Measurements from ENCODE around the gene BRCC3. TPM values are rescaled to one million over a fixed set of nuclear protein-coding genes. Genes with fewer than 3 reads are reported as not detected.
"Not testable (repeated sequence)": the region's sequence is repeated elsewhere in the genome, so short reads cannot be mapped to it uniquely, and the experiment has no call there.

The BRCC3 gene
- total RNA-seq, 2 donors from 2014 or later, result 11.8 to 13.4 TPM

GRCh38 chrX:155127465-155127864 is 56.2 kb downstream of the BRCC3 start:
- ATAC-seq (no peak), DNase-seq (no peak)
- intact Hi-C loops (cut with DNase I), result no loop called here

- DNase-seq (no peak), ATAC-seq (peak in 1 of 2 donors; percentile 79)
- intact Hi-C loops (cut with DNase I), result no loop called here
These were observed 56.6 kb downstream of the BRCC3 start for GRCh38 chrX:155127940-155128339.

GRCh38 chrX:155132110-155132509 is 60.8 kb downstream of the BRCC3 start:
- no peak for DNase-seq
- ATAC-seq, result no peak
- intact Hi-C loops (cut with DNase I), result no loop called here

- no peak for ATAC-seq
- intact Hi-C loops (cut with DNase I), result no loop called here
- DNase-seq, result no peak
These were observed 62.9 kb downstream of the BRCC3 start for GRCh38 chrX:155134255-155134654.

- intact Hi-C loops (cut with DNase I), result no loop called here
- no peak for ATAC-seq
- no peak for DNase-seq
These were observed 72.7 kb downstream of the BRCC3 start for GRCh38 chrX:155143959-155144548.

- ATAC-seq (no peak), DNase-seq (no peak)
- intact Hi-C loops (cut with DNase I), result no loop called here
These were observed 73.6 kb downstream of the BRCC3 start for GRCh38 chrX:155144926-155145325.

GRCh38 chrX:155147612-155148011 is 76.3 kb downstream of the BRCC3 start:
- intact Hi-C loops (cut with DNase I); DNase-seq: not testable (repeated sequence)
- ATAC-seq, result peak; percentile 84 to 86

- DNase-seq; intact Hi-C loops (cut with DNase I): not testable (repeated sequence)
- peak in 1 of 2 donors; percentile 27 for ATAC-seq
These were observed 76.9 kb downstream of the BRCC3 start for GRCh38 chrX:155148166-155148565.

GRCh38 chrX:155148724-155149537 is 77.6 kb downstream of the BRCC3 start:
- DNase-seq (no peak), ATAC-seq (peak in 1 of 2 donors; percentile 35)
- intact Hi-C loops (cut with DNase I), result no loop called here

GRCh38 chrX:155169881-155170280 is 98.6 kb downstream of the BRCC3 start:
- no peak for ATAC-seq
- intact Hi-C loops (cut with DNase I), result no loop called here

More at GRCh38 chrX:155169881-155170280, 98.6 kb downstream of the BRCC3 start:
- no peak for DNase-seq

Other genes with a start within 250 kb of the BRCC3 start
- gene SMIM9, start 236.8 kb upstream of the BRCC3 start, total RNA-seq, result not detected
- 10 to 100 TPM; 22.0 to 27.8 TPM for gene F8A1, start 185.2 kb upstream of the BRCC3 start, total RNA-seq
- gene F8, start 48.8 kb upstream of the BRCC3 start, total RNA-seq, result 10 to 100 TPM; 45.7 to 53.6 TPM
- gene FUNDC2, start 44.7 kb upstream of the BRCC3 start, total RNA-seq, result 100 to 1,000 TPM; 268 to 283 TPM
- gene CMC4, start 372 bp upstream of the BRCC3 start, total RNA-seq, result 10 to 100 TPM; 18.4 to 19.4 TPM
- gene MTCP1, start 372 bp upstream of the BRCC3 start, total RNA-seq, result 10 to 100 TPM; 51.5 to 53.6 TPM
- 10 to 100 TPM; 59.2 to 60.2 TPM for gene VBP1, start 145.0 kb downstream of the BRCC3 start, total RNA-seq
- under 1 TPM; 0.24 to 0.27 TPM for gene RAB39B, start 193.0 kb downstream of the BRCC3 start, total RNA-seq